Vagina (tissue), 2 donors: ENCODE data around the gene IGFLR1.

Experiments used
- POLR2A ChIP-seq, 2 donors: fragments of 450-650 bp; IDR thresholded peaks; one replicate each; pipeline ENCODE4 v1.6.1; 2017; ENCODE audit warnings: antibody characterized with exemption in 2 of 2, mild to moderate bottlenecking in 2 of 2, moderate library complexity in 2 of 2
- TF ChIP-seq, protein P1 (sequence below), 3 experiments: fragments of 450-650 bp in 2 of 3; fragments of 200-600 bp in 1 of 3; sonication (generic) in 1 of 3; IDR thresholded peaks; one replicate each; pipeline ENCODE4 v1.5.1; 2017 to 2019; ENCODE audit warnings: antibody characterized with exemption in 3 of 3, mild to moderate bottlenecking in 2 of 3, moderate library complexity in 2 of 3

DNA sequence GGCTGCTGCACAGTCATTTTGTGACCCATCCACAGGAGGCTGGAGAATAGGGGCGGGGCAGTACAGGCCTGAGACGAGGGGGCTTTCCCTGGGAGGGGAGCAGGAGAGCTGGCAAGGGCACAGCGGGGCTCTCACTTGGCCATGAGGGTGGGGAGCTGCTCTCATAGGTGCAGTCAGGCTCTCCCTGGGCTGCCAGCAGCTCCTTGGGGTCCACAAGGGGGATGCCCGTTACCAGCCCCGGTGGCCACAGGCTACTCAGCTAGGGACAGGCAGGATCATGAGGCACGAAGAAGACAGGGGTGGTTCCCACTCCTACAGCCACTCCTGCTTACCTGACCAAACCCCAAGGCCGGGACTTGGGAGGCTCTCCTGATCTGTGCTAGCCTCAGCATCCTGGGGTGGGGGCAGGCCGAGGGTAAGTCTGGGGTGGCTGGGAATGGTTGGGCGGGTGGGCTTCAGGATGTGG, 49.6 kb upstream of the IGFLR1 start:
- TF ChIP-seq, protein P1, sequence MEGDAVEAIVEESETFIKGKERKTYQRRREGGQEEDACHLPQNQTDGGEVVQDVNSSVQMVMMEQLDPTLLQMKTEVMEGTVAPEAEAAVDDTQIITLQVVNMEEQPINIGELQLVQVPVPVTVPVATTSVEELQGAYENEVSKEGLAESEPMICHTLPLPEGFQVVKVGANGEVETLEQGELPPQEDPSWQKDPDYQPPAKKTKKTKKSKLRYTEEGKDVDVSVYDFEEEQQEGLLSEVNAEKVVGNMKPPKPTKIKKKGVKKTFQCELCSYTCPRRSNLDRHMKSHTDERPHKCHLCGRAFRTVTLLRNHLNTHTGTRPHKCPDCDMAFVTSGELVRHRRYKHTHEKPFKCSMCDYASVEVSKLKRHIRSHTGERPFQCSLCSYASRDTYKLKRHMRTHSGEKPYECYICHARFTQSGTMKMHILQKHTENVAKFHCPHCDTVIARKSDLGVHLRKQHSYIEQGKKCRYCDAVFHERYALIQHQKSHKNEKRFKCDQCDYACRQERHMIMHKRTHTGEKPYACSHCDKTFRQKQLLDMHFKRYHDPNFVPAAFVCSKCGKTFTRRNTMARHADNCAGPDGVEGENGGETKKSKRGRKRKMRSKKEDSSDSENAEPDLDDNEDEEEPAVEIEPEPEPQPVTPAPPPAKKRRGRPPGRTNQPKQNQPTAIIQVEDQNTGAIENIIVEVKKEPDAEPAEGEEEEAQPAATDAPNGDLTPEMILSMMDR (IDR thresholded peaks at IDR 0.05), result no peak
- no peak for TF ChIP-seq POLR2A (IDR thresholded peaks at IDR 0.05)
